Panc1 (cell line): ENCODE measurements around the gene ATP2A2. TPM values are rescaled to one million over a fixed set of nuclear protein-coding genes. Genes with fewer than 3 reads are reported as not detected.

Experiments used
- ATAC-seq: fragments of 200-7000 bp; cut with Tn5 transposase; 2 replicates; pipeline ENCODE4 v1.9.1; 2020; ENCODE audit warnings: mild to moderate bottlenecking, moderate library complexity
- BruUV-seq: library from RNA; stranded (reverse); fragments of 400-500 nt; replicated peaks from 2 replicates; lab custom pipeline; 2021; lab: Mats Ljungman, UMichigan
- CTCF ChIA-PET: fragments of 300-600 bp; sonication (Branson Sonifier 250); formaldehyde crosslinking; loops from one replicate; lab custom pipeline; 2022; ENCODE audit warnings: antibody characterized with exemption; lab: Charles Lee
- POLR2A ChIA-PET: fragments of 300-600 bp; sonication (Branson Sonifier 250); formaldehyde crosslinking; loops from one replicate; lab custom pipeline; 2022; ENCODE audit warnings: antibody characterized with exemption; lab: Charles Lee
- DNase-seq: peaks from one replicate; pipeline ENCODE4 v3.0.0-alpha.2; 2010; ENCODE audit warnings: low read depth, low spot score
- H3K27ac ChIP-seq: 2 replicates; pipeline ENCODE4 v1.5.1; 2011; ENCODE audit warnings: mild to moderate bottlenecking, low read length, inconsistent platforms
- H3K27me3 ChIP-seq: fragments of 200-500 bp; sonication (Bioruptor generic); 2 replicates; pipeline ENCODE4 v1.6.0; 2014; ENCODE audit warnings: low read length, inconsistent platforms; ENCODE audit not compliant: control insufficient read depth, insufficient read depth
- H3K36me3 ChIP-seq: fragments of 200-500 bp; sonication (Bioruptor generic); 2 replicates; pipeline ENCODE4 v1.5.1; 2014; ENCODE audit warnings: inconsistent platforms, mild to moderate bottlenecking, low read length, moderate library complexity; ENCODE audit not compliant: control insufficient read depth, insufficient read depth
- H3K4me1 ChIP-seq: 2 replicates; pipeline ENCODE4 v1.5.1; 2011; ENCODE audit warnings: inconsistent platforms, mild to moderate bottlenecking, low read length, moderate library complexity; ENCODE audit not compliant: control insufficient read depth, insufficient read depth
- H3K4me3 ChIP-seq, 2 experiments: 2 replicates each; pipeline ENCODE4 v1.5.1; 2011 to 2012; ENCODE audit warnings: low read depth in 2 of 2, low read length in 2 of 2, mild to moderate bottlenecking in 2 of 2, inconsistent platforms in 1 of 2, moderate library complexity in 1 of 2
- H3K9me3 ChIP-seq: fragments of 200-500 bp; sonication (Bioruptor generic); 2 replicates; pipeline ENCODE4 v1.5.1; 2014; ENCODE audit warnings: low read depth, mild to moderate bottlenecking, inconsistent platforms, low read length, moderate library complexity; ENCODE audit not compliant: control insufficient read depth, insufficient read depth
- CTCF ChIP-seq: fragments of 450-650 bp; IDR thresholded peaks from 2 replicates; pipeline ENCODE4 v1.5.1; 2017; ENCODE audit warnings: mild to moderate bottlenecking
- POLR2AphosphoS5 ChIP-seq: IDR thresholded peaks from 2 replicates; pipeline ENCODE4 v1.6.1; 2012; ENCODE audit warnings: mild to moderate bottlenecking, low read depth, low read length, moderate library complexity
- REST ChIP-seq, 2 experiments: IDR thresholded peaks; 2 replicates each; pipeline ENCODE4 v1.6.1; 2011 to 2012; ENCODE audit warnings: low read depth in 2 of 2, control low read depth in 1 of 2, low read length in 1 of 2, mild to moderate bottlenecking in 1 of 2, moderate library complexity in 1 of 2; ENCODE audit not compliant: insufficient read depth in 1 of 2
- SIN3A ChIP-seq: IDR thresholded peaks from 2 replicates; pipeline ENCODE4 v1.6.1; 2012; ENCODE audit warnings: low read depth, mild to moderate bottlenecking, low read length, moderate library complexity, borderline replicate concordance; ENCODE audit not compliant: insufficient read depth
- TCF7L2 ChIP-seq: IDR thresholded peaks from 2 replicates; pipeline ENCODE4 v1.6.1; 2011; ENCODE audit warnings: mild to moderate bottlenecking, low read depth, low read length, inconsistent platforms
- in situ Hi-C: cut with HindIII; loops from 2 replicates; pipeline ENCODE4 v1.10.0; 2016; ENCODE audit warnings: low sequenced_read_pairs, low pct_unique_long_range_greater_than_20kb
- intact Hi-C: fragments of 100-400 bp; cut with micrococcal nuclease; formaldehyde crosslinking; loops from one replicate; pipeline ENCODE4 v1.10.0; 2022; ENCODE audit not compliant: unreplicated experiment
- total RNA-seq: library from RNA; stranded (reverse); gene quantifications from one replicate; pipeline ENCODE4 v1.2.1, GENCODE V29; 2021; ENCODE audit not compliant: unreplicated experiment

ATP2A2 gene
- total RNA-seq, 1 experiment from 2014 or later = 286 TPM

- H3K36me3 ChIP-seq = peaks cover 27% of the 10 kb centered on the region; the same call in 1 of the 2 replicates
- 0 out of 2 replicates have a peak, but pooled peaks have one; percentile 29 for TF ChIP-seq SIN3A
- no peak for TF ChIP-seq TCF7L2
- peak; percentile 33 for TF ChIP-seq POLR2AphosphoS5
- no peak for TF ChIP-seq REST (IDR thresholded peaks at IDR 0.05; ENCODE audit: insufficient read depth in 1 of 2, low read depth in 2 of 2, low read length in 1 of 2)
- DNase-seq (no peak), ATAC-seq (peak; percentile 65)
- peak overlapping the region; percentile 85 to 88 for H3K4me3 ChIP-seq
- in situ Hi-C loops = no loop called here
- H3K9me3 ChIP-seq = no peaks in the 10 kb centered on the region
- CTCF ChIA-PET = interaction anchor here (0.7 kb wide), 1 partner anchor 180 kb away, joined by 13 read pairs; no protein-coding TSS in a partner anchor
- intact Hi-C loops = loop anchor here (10.0 kb wide), 1 partner anchor 177 kb away; no protein-coding TSS in a partner anchor
- H3K27ac ChIP-seq = peak overlapping the region; percentile 79
- H3K4me1 ChIP-seq = peaks cover 35% of the 10 kb centered on the region
- BruUV-seq = no TSS peak
- POLR2A ChIA-PET = interaction anchor here (0.6 kb wide), 1 partner anchor 566 kb away, joined by 4 read pairs; no protein-coding TSS in a partner anchor
- no peaks in the 10 kb centered on the region for H3K27me3 ChIP-seq
These were observed 677 bp downstream of the ATP2A2 start for GRCh38 chr12:110281549-110282299.

GRCh38 chr12:110282300-110282860 lies 1.3 kb downstream of the ATP2A2 start:
- intact Hi-C loops = loop anchor here (10.0 kb wide), 1 partner anchor 178 kb away; no protein-coding TSS in a partner anchor
- Histone ChIP-seq H3K36me3 (peaks cover 27% of the 10 kb centered on the region; the same call in 1 of the 2 replicates), H3K27me3 (no peaks in the 10 kb centered on the region), H3K27ac (peak overlapping the region; percentile 79), H3K4me1 (peaks cover 35% of the 10 kb centered on the region), H3K4me3 (peak overlapping the region; percentile 85 to 88), H3K9me3 (no peaks in the 10 kb centered on the region)
- in situ Hi-C loops = no loop called here
- POLR2A ChIA-PET = no interaction called here
- ATAC-seq (no peak), DNase-seq (no peak)
- no TSS peak for BruUV-seq
- TF ChIP-seq SIN3A (0 out of 2 replicates have a peak, but pooled peaks have one; percentile 27), CTCF (no peak), REST (IDR thresholded peaks at IDR 0.05; ENCODE audit: insufficient read depth in 1 of 2, low read depth in 2 of 2, low read length in 1 of 2) (no peak), TCF7L2 (no peak)
- CTCF ChIA-PET = interaction anchor here (0.7 kb wide), 1 partner anchor 181 kb away, joined by 13 read pairs; no protein-coding TSS in a partner anchor
